Loucy (cell line): Measurements from ENCODE around the gene NBPF1.
"Not testable (repeated sequence)": the region's sequence is repeated elsewhere in the genome, so short reads cannot be mapped to it uniquely, and the experiment has no call there.

Experiments
- CTCF ChIP-seq: fragments of 200-600 bp; sonication (generic); conservative IDR thresholded peaks from 2 replicates; pipeline ENCODE4 v1.5.1; 2014; ENCODE audit warnings: mild to moderate bottlenecking, antibody characterized with exemption, low read length
- EZH2phosphoT487 ChIP-seq: fragments of 200-600 bp; IDR thresholded peaks from 2 replicates; pipeline ENCODE4 v1.6.1; 2018; ENCODE audit warnings: antibody characterized with exemption, mild to moderate bottlenecking, moderate library complexity, borderline replicate concordance

DNA sequence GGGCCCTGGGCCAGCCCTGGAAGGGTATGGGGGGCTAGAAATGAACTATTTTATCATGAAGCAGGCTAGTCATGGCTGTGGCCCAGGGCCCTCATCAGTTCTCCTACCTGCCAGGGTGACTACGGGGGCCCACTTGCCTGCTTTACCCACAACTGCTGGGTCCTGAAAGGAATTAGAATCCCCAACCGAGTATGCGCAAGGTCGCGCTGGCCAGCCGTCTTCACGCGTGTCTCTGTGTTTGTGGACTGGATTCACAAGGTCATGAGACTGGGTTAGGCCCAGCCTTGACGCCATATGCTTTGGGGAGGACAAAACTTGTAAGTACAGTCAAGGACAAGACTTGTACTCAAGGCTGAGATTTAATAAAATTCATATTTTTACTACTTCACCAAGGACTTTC, 36.6 kb upstream of the NBPF1 start:
- TF ChIP-seq CTCF, EZH2phosphoT487: not testable (repeated sequence)
